Activated CD4-positive, CD25-positive, alpha-beta regulatory T cell (primary cell): Measurements from ENCODE around the gene GLB1L.
"Not testable (repeated sequence)": the region's sequence is repeated elsewhere in the genome, so short reads cannot be mapped to it uniquely, and the experiment has no call there.

ENCODE experiments used
- DNase-seq, 4 experiments: peaks; one replicate each; lab custom pipeline; 2025; lab: John Stamatoyannopoulos, UW

GLB1L gene

GRCh38 chr2:219206328-219207133, 38.7 kb downstream of the GLB1L start, which contains the start of gene ZFAND2B:
ZFAND2B (plus strand) TSS chr2:219206782; CDS start chr2:219206988, 206 bp downstream.
- peak; percentile 89 to 96 (median 94) for DNase-seq

DNA sequence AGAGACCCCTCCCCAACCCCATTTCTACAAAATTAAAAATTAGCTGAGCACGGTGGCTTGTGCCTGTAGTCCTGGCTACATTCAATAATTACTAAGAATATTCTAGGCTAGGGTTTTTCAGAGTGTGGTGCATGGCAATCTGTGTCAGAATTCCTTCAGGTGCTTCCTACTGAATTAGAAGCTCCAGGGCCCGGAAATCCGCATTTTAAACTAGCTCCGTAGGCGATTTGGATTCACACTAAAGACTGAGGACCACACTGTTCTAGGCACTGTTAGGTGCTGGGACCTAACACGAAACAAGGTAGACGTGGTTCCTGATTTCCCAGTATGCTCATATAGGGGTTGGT, 39.3 kb downstream of the GLB1L start:
- DNase-seq = no peak

GRCh38 chr2:219205165-219205538, 40.1 kb downstream of the GLB1L start:
- DNase-seq = no peak

DNA sequence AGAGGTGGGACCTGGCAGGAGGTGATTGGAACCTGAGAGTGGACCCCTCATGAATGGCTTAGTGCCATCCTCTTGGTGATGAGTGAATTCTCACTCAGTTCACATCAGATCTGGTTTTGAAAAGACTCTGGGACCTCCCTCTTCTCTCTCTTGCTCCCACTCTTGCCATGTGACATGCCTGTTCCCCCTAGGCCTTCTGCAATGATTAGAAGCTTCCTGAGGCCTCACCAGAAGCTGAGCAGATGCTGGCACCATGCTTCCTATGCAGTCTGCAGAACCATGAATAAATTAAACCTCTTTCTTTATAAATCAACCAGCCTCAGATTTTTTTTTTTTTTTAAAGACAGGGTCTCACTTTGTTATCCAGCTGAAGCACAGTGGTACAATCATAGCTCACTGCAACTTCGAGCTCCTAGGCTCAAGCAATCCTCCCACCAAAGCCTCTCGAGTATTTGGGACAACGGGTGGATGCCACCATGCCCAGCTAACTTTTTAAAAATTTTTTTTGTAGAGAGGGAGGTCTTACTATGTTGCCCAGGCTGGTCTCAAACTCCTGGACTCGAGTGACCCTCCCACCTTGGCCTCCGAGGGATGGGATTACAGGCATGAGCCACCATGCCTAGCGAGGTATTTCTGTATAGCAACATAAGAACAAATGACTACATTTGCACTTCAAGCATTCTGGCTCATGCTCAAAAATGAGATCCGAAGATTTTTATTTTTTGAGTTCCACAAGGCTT, 40.6 kb downstream of the GLB1L start:
- DNase-seq = no peak

- DNase-seq = not testable (repeated sequence)
Observed at GRCh38 chr2:219201331-219201730, 43.9 kb downstream of the GLB1L start.

DNA sequence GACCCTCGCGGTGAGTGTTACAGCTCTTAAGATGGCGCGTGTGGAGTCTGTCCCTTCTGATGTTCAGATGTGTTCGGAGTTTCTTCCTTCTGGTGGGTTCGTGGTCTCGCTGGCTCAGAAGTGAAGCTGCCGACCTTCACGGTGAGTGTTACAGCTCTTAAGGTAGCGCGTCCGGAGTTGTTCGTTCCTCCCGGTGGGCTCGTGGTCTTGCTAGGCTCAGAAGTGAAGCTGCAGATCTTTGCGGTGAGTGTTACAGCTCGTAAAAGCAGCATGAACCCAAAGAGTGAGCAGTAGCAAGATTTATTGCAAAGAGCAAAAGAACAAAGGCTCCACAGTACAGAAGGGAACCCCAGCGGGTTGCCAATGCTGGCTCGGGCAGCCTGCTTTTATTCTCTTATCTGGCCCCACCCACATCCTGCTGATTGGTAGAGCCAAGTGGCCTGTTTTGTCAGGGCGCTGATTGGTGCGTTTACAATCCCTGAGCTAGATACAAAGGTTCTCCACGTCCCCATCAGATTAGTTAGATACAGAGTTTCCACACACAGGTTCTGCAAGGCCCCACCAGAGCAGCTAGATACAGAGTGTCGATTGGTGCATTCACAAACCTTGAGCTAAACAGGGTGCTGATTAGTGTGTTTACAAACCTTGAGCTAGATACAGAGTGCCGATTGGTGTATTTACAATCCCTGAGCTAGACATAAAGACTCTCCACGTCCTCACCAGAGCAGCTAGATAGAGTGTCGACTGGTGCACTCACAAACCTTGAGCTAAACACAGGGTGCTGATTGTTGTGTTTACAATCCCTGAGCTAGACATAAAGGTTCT, 44.5 kb downstream of the GLB1L start:
- DNase-seq = not testable (repeated sequence)

- DNase-seq = no peak
Observed at GRCh38 chr2:219199470-219200211, 45.6 kb downstream of the GLB1L start.

- DNase-seq = no peak
Observed at GRCh38 chr2:219198974-219199373, 46.3 kb downstream of the GLB1L start.

- DNase-seq = no peak
Observed at GRCh38 chr2:219197388-219197787, 47.9 kb downstream of the GLB1L start.

DNA sequence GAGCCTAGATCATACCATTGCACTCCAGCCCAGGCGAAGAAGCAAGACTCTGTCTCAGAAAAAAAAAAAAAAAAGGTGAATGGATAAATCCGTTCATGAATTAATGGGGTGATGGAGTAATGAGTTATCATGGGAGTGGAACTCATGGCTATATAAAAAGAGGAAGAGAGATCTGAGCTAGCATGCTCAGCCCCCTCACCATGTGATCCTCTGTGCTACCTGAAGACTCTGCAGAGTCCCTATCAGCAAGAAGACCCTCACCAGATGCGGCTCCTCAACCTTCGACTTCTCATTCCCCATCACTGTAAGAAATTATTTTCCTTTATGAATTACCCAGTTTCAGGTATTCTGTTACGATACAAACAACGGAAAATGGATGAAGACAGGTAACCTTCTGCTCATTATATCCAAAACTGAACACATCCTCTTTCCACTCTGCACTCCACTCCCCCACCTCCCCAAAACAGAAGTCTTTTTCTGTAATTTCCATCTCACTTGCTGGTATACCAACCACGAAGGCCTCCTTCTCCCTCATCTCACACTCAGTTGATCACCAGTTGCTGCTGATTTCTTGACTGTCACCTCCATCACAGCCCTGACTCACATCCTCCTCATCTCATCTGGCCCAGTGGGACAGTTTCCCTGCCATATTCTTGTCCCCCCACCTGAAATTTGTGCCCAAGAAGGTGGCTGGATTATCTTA, 58.3 kb downstream of the GLB1L start:
- no peak for DNase-seq
